GM23338 (cell line): ENCODE measurements around the gene LRRFIP1. TPM values are rescaled to one million over a fixed set of nuclear protein-coding genes. Genes with fewer than 3 reads are reported as not detected.
A peak's percentile ranks its signal among the peaks of the same experiment; 100 is the strongest.

ENCODE experiments used
- ATAC-seq: fragments of 200-7000 bp; cut with Tn5 transposase; 3 replicates; pipeline ENCODE4 v1.9.1; 2020
- DNase-seq: peaks from one replicate; pipeline ENCODE4 v3.0.0-alpha.2; 2015; ENCODE audit warnings: low spot score
- H2AFZ ChIP-seq: fragments of 200-600 bp; sonication (generic); 2 replicates; pipeline ENCODE4 v1.8.0; 2016; ENCODE audit warnings: antibody characterized with exemption, mild to moderate bottlenecking, moderate library complexity
- H3F3A ChIP-seq: fragments of 200-600 bp; sonication (generic); replicated peaks from 2 replicates; pipeline ENCODE4 v1.8.0; 2017; ENCODE audit warnings: antibody characterized with exemption, mixed run types, low read depth
- H3K27ac ChIP-seq: fragments of 200-600 bp; sonication (generic); 2 replicates; pipeline ENCODE4 v1.6.1; 2016; ENCODE audit warnings: low read depth
- H3K27me3 ChIP-seq: fragments of 200-600 bp; sonication (generic); 2 replicates; pipeline ENCODE4 v1.8.0; 2016; ENCODE audit warnings: mild to moderate bottlenecking, mixed run types, moderate library complexity; ENCODE audit not compliant: insufficient read depth
- H3K36me3 ChIP-seq: fragments of 200-600 bp; sonication (generic); 2 replicates; pipeline ENCODE4 v1.8.0; 2016; ENCODE audit warnings: mild to moderate bottlenecking; ENCODE audit not compliant: insufficient read depth
- H3K4me1 ChIP-seq: fragments of 200-600 bp; sonication (generic); 2 replicates; pipeline ENCODE4 v1.8.0; 2016; ENCODE audit warnings: mild to moderate bottlenecking, moderate library complexity; ENCODE audit not compliant: insufficient read depth
- H3K4me2 ChIP-seq: fragments of 200-600 bp; sonication (generic); 2 replicates; pipeline ENCODE4 v1.7.1; 2017; ENCODE audit warnings: mixed run types
- H3K4me3 ChIP-seq: fragments of 200-600 bp; sonication (generic); 2 replicates; pipeline ENCODE4 v1.6.1; 2016; ENCODE audit warnings: mixed run types
- H3K79me2 ChIP-seq: fragments of 200-600 bp; sonication (generic); replicated peaks from 2 replicates; pipeline ENCODE4 v1.8.0; 2017; ENCODE audit warnings: mild to moderate bottlenecking; ENCODE audit not compliant: insufficient read depth
- H3K9me2 ChIP-seq: fragments of 200-600 bp; sonication (generic); 2 replicates; pipeline ENCODE4 v1.8.0; 2017; ENCODE audit not compliant: insufficient read depth
- H4K20me1 ChIP-seq: fragments of 200-600 bp; sonication (generic); replicated peaks from 2 replicates; pipeline ENCODE4 v1.8.0; 2017; ENCODE audit warnings: mild to moderate bottlenecking; ENCODE audit not compliant: insufficient read depth
- H3K27ac Mint-ChIP-seq: 2 replicates; pipeline ENCODE4 v1.8.0; 2020; ENCODE audit warnings: inconsistent platforms, mild to moderate bottlenecking, moderate library complexity, mixed read lengths
- H3K27me3 Mint-ChIP-seq: 3 replicates; pipeline ENCODE4 v1.8.0; 2022; ENCODE audit warnings: low read depth, mild to moderate bottlenecking, moderate library complexity, mixed read lengths, inconsistent platforms; ENCODE audit not compliant: insufficient read depth, poor library complexity
- H3K36me3 Mint-ChIP-seq: 3 replicates; pipeline ENCODE4 v1.8.0; 2021; ENCODE audit warnings: low read depth, mild to moderate bottlenecking, inconsistent platforms, moderate library complexity, mixed read lengths
- H3K4me1 Mint-ChIP-seq: 3 replicates; pipeline ENCODE4 v1.8.0; 2020; ENCODE audit warnings: mild to moderate bottlenecking, inconsistent platforms, mixed read lengths
- H3K4me3 Mint-ChIP-seq: 3 replicates; pipeline ENCODE4 v1.8.0; 2021; ENCODE audit warnings: moderate library complexity, mild to moderate bottlenecking, inconsistent platforms, mixed read lengths
- H3K9me3 Mint-ChIP-seq: 3 replicates; pipeline ENCODE4 v1.8.0; 2020; ENCODE audit warnings: moderate library complexity, mild to moderate bottlenecking, inconsistent platforms, mixed read lengths
- CREB1 ChIP-seq: fragments of 250-450 bp; sonication (Bioruptor Pico); IDR thresholded peaks from 2 replicates; pipeline ENCODE4 v1.5.0; 2020; ENCODE audit warnings: low read depth, mild to moderate bottlenecking, moderate library complexity
- POLR2AphosphoS5 ChIP-seq: IDR thresholded peaks from 2 replicates; pipeline ENCODE4 v1.6.1; 2016; ENCODE audit warnings: antibody characterized with exemption, low read depth
- STAT1 ChIP-seq: IDR thresholded peaks from one replicate; pipeline ENCODE4 v1.6.1; 2016; ENCODE audit warnings: antibody characterized with exemption; ENCODE audit not compliant: unreplicated experiment
- ZNF462 ChIP-seq: fragments of 250-450 bp; sonication (Bioruptor Pico); IDR thresholded peaks from 2 replicates; pipeline ENCODE4 v1.5.0; 2020; ENCODE audit warnings: mild to moderate bottlenecking, moderate library complexity
- polyA plus RNA-seq: library from polyadenylated mRNA; unstranded; fragments of >200 nt; fragmentation: Nextera tagmentation; extraction: Ambion mirVana; gene quantifications from 2 replicates; pipeline ENCODE4 v1.2.1, GENCODE V29; 2016
- total RNA-seq: library from RNA; depleted of rRNA; stranded (reverse); fragments of >200 nt; shearing (Covaris generic); gene quantifications from 2 replicates; pipeline ENCODE4 v1.2.3, GENCODE V29; 2014

The LRRFIP1 gene
- total and polyA plus RNA-seq, 2 experiments from 2014 or later, result 59.6 to 178 TPM

DNA sequence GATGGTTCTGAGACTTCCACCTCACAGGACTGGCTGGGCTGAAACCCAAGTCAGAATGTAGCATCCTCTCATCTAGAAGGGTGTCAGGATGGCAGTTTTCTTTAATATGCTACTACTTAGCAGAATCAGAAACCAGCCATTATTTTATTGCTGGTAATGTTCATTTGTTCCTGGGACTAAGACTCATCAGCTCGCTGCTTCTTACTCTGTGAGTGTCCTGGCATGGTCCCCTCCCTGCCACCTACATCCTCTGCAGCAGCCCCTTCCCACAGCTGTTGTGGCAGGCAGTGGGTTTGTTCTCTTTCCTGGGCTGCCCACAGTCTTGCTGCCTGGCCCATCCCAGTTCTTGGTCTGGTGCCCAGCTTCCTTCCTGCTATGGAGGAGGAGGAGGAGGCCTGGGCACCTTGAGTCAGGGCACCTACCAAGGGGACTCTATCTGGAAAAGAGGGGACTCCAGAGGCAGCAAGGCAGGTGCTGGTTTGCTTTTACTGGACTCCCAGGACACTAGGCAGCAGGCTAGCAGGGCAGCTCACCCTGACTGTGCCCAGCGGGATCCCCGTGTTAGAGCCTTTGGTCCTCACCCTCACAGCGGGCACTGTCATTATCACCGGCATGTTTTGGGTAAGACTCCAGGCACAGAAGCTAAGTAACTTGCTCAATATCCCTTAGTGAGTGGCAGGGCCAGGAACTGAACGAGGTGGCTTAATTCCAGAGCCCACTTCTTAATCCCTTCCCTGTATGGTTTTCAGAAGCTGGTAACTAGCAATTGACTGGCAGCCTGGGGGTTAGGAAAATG lies 62.1 kb downstream of the LRRFIP1 start (continued):
- TF ChIP-seq ZNF462 (CRISPR knock-in tag), result no peak

- Histone ChIP-seq H3F3A (peaks cover 4% of the 10 kb centered on the region; the same call in 1 of the 2 replicates), H3K4me2 (peak overlapping the region; percentile 82), H2AFZ (peak overlapping the region; percentile 53; the same call in 1 of the 2 replicates), H3K79me2 (peaks cover 40% of the 10 kb centered on the region), H3K36me3 (no peaks in the 10 kb centered on the region), H3K27me3 (peaks cover 6% of the 10 kb centered on the region; the same call in 1 of the 2 replicates), H3K27ac (peak overlapping the region; percentile 73; the same call in 1 of the 2 replicates), H3K4me1 (peaks cover 28% of the 10 kb centered on the region), H3K9me2 (no peaks in the 10 kb centered on the region), H3K4me3 (peak overlapping the region; percentile 84), H4K20me1 (peaks cover 33% of the 10 kb centered on the region)
- no peak overlapping the region for H3K27ac Mint-ChIP-seq
- peaks cover 38% of the 10 kb centered on the region for H3K4me1 Mint-ChIP-seq
- H3K36me3 Mint-ChIP-seq, result peaks cover 11% of the 10 kb centered on the region
- ATAC-seq, result peak; percentile 68
- TF ChIP-seq STAT1, result no peak
- TF ChIP-seq CREB1, result peak; percentile 28; the same call in 1 of the 2 replicates
- TF ChIP-seq POLR2AphosphoS5, result peak; percentile 53
- H3K27me3 Mint-ChIP-seq, result peaks cover 13% of the 10 kb centered on the region
- peaks cover 3% of the 10 kb centered on the region for H3K9me3 Mint-ChIP-seq
- H3K4me3 Mint-ChIP-seq, result peak overlapping the region; percentile 75
- peak; percentile 69 for DNase-seq
Measured at GRCh38 chr2:237691029-237691907, 63.9 kb downstream of the LRRFIP1 start.
